ENCODE measurements around the gene ZBTB44. TPM values are rescaled to one million over a fixed set of nuclear protein-coding genes. Genes with fewer than 3 reads are reported as not detected.

The ZBTB44 gene
- total RNA-seq, 2 donors from 2014 or later: 66.1 to 69.2 TPM

DNA sequence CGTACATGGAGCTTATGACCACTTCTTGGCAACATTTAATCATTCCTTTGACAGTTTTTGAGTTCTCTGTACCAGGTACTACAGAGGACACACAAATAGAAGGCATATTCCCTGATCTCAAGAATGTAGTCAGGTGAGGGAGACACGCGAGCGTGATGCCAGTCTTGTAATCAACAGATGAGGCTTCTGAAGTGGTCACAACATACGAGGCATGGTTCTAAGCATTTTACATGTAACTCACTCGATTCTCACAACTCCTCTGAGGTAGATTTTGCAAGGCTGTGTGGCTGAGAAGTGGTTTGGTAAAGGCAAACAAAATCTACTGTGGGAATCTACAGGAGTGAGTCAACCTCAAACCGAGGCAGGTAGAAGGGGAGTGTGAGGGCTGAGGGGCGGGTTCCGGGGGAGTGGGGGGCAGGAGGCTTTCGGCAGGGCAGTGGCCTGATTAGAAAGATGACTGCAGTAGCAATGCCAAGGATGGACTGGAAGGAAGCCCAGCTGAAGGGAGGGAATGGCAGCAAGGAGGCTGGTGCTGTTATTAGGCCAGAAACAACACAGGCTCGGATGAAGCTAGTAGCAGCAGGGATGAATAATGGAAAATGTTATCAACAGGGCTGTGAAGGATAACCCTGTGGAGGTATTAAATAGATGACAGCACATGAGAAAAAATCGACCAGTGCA is 91.3 kb downstream of the ZBTB44 start:
- WGBS, 2 experiments (ENCODE audit: insufficient coverage in 1 of 2, insufficient read length in 1 of 2): 91% methylated on average over 5 to 12 of the region's 12 CpGs
- H3K4me1 ChIP-seq (ENCODE audit: control insufficient read depth, insufficient read depth, low read length): no peaks in the 10 kb centered on the region
- H3K27me3 ChIP-seq (ENCODE audit: control insufficient read depth, insufficient read depth, low read length, poor library complexity, severe bottlenecking): no peaks in the 10 kb centered on the region
- no peaks in the 10 kb centered on the region for H3K4me1 Mint-ChIP-seq
- H3K4me3 ChIP-seq (ENCODE audit: low read length): no peak overlapping the region
- no peak overlapping the region for H3K9ac ChIP-seq (ENCODE audit: extremely low read depth, low read length, poor library complexity, severe bottlenecking)
- no peak for DNase-seq
- H3K36me3 Mint-ChIP-seq (ENCODE audit: low read depth): peaks cover 7% of the 10 kb centered on the region
- H3K9me3 ChIP-seq (ENCODE audit: control insufficient read depth, low read length): no peaks in the 10 kb centered on the region
- H3K9me3 Mint-ChIP-seq: no peaks in the 10 kb centered on the region
- no peak overlapping the region for H3K4me3 Mint-ChIP-seq
- no peaks in the 10 kb centered on the region for H3K36me3 ChIP-seq (ENCODE audit: control insufficient read depth, insufficient read depth, low read length)
- no peak overlapping the region for H3K27ac Mint-ChIP-seq
- TF ChIP-seq CTCF (conservative IDR thresholded peaks at IDR 0.05): no peak
- no peaks in the 10 kb centered on the region for H3K27me3 Mint-ChIP-seq (ENCODE audit: insufficient read depth)
- H3K27ac ChIP-seq (ENCODE audit: low read depth, low read length): no peak overlapping the region

- H3K27me3 ChIP-seq (ENCODE audit: control insufficient read depth, insufficient read depth, low read length, poor library complexity, severe bottlenecking): no peaks in the 10 kb centered on the region
- peaks cover 7% of the 10 kb centered on the region for H3K36me3 Mint-ChIP-seq (ENCODE audit: low read depth)
- no peak overlapping the region for H3K27ac Mint-ChIP-seq
Measured at GRCh38 chr11:130220311-130221035, 94.2 kb downstream of the ZBTB44 start.

GRCh38 chr11:130219148-130219547 is 95.6 kb downstream of the ZBTB44 start:
- Mint-ChIP-seq H3K9me3 (no peaks in the 10 kb centered on the region), H3K4me1 (no peaks in the 10 kb centered on the region), H3K4me3 (no peak overlapping the region), H3K27me3 (ENCODE audit: insufficient read depth) (peaks cover 3% of the 10 kb centered on the region), H3K36me3 (ENCODE audit: low read depth) (peaks cover 3% of the 10 kb centered on the region), H3K27ac (no peak overlapping the region)
- Histone ChIP-seq H3K27ac (ENCODE audit: low read depth, low read length) (no peak overlapping the region), H3K36me3 (ENCODE audit: control insufficient read depth, insufficient read depth, low read length) (no peaks in the 10 kb centered on the region), H3K4me3 (ENCODE audit: low read length) (no peak overlapping the region), H3K9ac (ENCODE audit: extremely low read depth, low read length, poor library complexity, severe bottlenecking) (no peak overlapping the region), H3K9me3 (ENCODE audit: control insufficient read depth, low read length) (no peaks in the 10 kb centered on the region), H3K27me3 (ENCODE audit: control insufficient read depth, insufficient read depth, low read length, poor library complexity, severe bottlenecking) (no peaks in the 10 kb centered on the region), H3K4me1 (ENCODE audit: control insufficient read depth, insufficient read depth, low read length) (no peaks in the 10 kb centered on the region)
- no peak for DNase-seq
- no peak for TF ChIP-seq CTCF (conservative IDR thresholded peaks at IDR 0.05)
- 94 to 100% methylated on average over 5 to 8 of the region's 8 CpGs for WGBS, 2 experiments (ENCODE audit: insufficient coverage in 1 of 2, insufficient read length in 1 of 2)

More at GRCh38 chr11:130220311-130221035, 94.2 kb downstream of the ZBTB44 start:
- Mint-ChIP-seq H3K9me3 (no peaks in the 10 kb centered on the region), H3K4me3 (no peak overlapping the region), H3K27me3 (ENCODE audit: insufficient read depth) (no peaks in the 10 kb centered on the region), H3K4me1 (no peaks in the 10 kb centered on the region)
- Histone ChIP-seq H3K4me1 (ENCODE audit: control insufficient read depth, insufficient read depth, low read length) (no peaks in the 10 kb centered on the region), H3K4me3 (ENCODE audit: low read length) (no peak overlapping the region), H3K9ac (ENCODE audit: extremely low read depth, low read length, poor library complexity, severe bottlenecking) (no peak overlapping the region), H3K9me3 (ENCODE audit: control insufficient read depth, low read length) (no peaks in the 10 kb centered on the region), H3K27ac (ENCODE audit: low read depth, low read length) (no peak overlapping the region), H3K36me3 (ENCODE audit: control insufficient read depth, insufficient read depth, low read length) (no peaks in the 10 kb centered on the region)
- WGBS, 2 experiments (ENCODE audit: insufficient coverage in 1 of 2, insufficient read length in 1 of 2): 91 to 100% methylated on average over 7 to 19 of the region's 19 CpGs
- no peak for TF ChIP-seq CTCF (conservative IDR thresholded peaks at IDR 0.05)
- no peak for DNase-seq
